ENCODE results near the gene EVI5. TPM values are rescaled to one million over a fixed set of nuclear protein-coding genes. Genes with fewer than 3 reads are reported as not detected.

Gene EVI5
- total and polyA plus RNA-seq, 10 of the 15 experiments (the other 5 are each of a cell fraction or from before 2014, with no cell fraction given): 0.27 to 6.8 (median 1.7) TPM

DNA sequence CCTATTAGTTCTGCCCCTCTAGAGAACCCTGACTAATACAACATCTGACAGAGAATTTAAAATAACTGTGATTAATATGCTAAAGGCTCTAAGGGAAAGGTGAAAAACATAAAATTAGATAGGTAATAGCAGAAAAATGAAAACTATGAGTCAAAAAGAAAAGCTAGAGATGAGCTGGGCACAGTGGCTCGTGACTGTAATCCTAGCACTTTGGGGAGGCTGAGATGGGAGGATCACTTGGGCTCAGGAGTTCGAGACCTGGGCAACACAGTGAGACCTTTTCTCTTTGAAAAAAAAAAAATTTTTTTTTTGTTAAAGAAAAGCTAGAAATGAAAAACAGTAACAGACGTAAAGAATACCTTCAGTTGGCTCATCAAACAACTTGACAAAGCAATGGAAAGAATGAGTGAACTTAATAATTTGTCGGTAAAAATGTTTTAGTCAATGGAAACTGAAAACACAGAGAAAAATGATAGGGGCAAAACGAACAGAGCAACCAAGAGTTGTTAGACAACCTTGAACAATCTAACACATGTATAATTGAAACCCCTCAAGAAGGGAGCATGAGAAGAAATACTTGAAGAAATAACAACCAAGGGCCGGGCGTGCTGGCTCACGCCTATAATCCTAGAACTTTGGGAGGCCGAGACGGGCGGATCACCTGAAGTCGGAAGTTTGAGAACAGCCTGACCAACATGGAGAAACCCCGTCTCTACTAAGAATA, 165.3 kb downstream of the EVI5 start:
- Histone ChIP-seq H3K36me3 (ENCODE audit: control insufficient read depth in 2 of 2, insufficient read depth in 2 of 2, low read length in 1 of 2) (no peaks in the 10 kb centered on the region), H3K4me3 (no peak overlapping the region), H4K20me1 (ENCODE audit: control insufficient read depth, insufficient read depth) (no peaks in the 10 kb centered on the region), H3K4me2 (ENCODE audit: control insufficient read depth, insufficient read depth) (no peak overlapping the region), H3K4me1 (ENCODE audit: control insufficient read depth, insufficient read depth, low read length) (no peaks in the 10 kb centered on the region), H3K79me2 (ENCODE audit: control insufficient read depth, insufficient read depth, low read length) (no peaks in the 10 kb centered on the region), H2AFZ (ENCODE audit: control insufficient read depth, low read depth, low read length) (no peak overlapping the region), H3K27me3 (replicated peaks in 1 of 2; ENCODE audit: control insufficient read depth in 2 of 2, insufficient read depth in 2 of 2, low read length in 1 of 2) (no peaks in the 10 kb centered on the region), H3K9ac (ENCODE audit: control insufficient read depth, insufficient read depth, low read length) (no peak overlapping the region), H3K9me3 (replicated peaks; ENCODE audit: control insufficient read depth, insufficient read depth, low read length) (no peaks in the 10 kb centered on the region), H3K27ac (ENCODE audit: control insufficient read depth, insufficient read depth) (no peak overlapping the region)
- CTCF ChIA-PET: interaction anchor here (0.6 to 4.3 kb wide), 2 partner anchors 310 to 324 kb away, joined by 3 to 30 read pairs; no protein-coding TSS in a partner anchor
- ATAC-seq (no peak), FAIRE-seq (no peak), DNase-seq (ENCODE audit: low read depth, low spot score) (no peak)
- WGBS (ENCODE audit: insufficient coverage, insufficient replicate concordance, low lambda C conversion rate, missing lambda C conversion rate): 79% methylated on average over 13 of the region's 13 CpGs
- POLR2A ChIA-PET: interaction anchor here (0.8 kb wide), 1 partner anchor 317 kb away, joined by 3 read pairs; no protein-coding TSS in a partner anchor
- intact Hi-C loops (cut with micrococcal nuclease; ENCODE audit: unreplicated experiment): loop anchor here (5.0 to 10.0 kb wide), 3 partner anchors 157 to 732 kb away; partner anchors contain the start of gene TGFBR3
- no peak for TF ChIP-seq POLR2A (IDR thresholded peaks at IDR 0.05; ENCODE audit: low read depth, low read length)
- TF ChIP-seq NR2C1 (IDR thresholded peaks at IDR 0.05): no peak
- TF ChIP-seq, protein P1, sequence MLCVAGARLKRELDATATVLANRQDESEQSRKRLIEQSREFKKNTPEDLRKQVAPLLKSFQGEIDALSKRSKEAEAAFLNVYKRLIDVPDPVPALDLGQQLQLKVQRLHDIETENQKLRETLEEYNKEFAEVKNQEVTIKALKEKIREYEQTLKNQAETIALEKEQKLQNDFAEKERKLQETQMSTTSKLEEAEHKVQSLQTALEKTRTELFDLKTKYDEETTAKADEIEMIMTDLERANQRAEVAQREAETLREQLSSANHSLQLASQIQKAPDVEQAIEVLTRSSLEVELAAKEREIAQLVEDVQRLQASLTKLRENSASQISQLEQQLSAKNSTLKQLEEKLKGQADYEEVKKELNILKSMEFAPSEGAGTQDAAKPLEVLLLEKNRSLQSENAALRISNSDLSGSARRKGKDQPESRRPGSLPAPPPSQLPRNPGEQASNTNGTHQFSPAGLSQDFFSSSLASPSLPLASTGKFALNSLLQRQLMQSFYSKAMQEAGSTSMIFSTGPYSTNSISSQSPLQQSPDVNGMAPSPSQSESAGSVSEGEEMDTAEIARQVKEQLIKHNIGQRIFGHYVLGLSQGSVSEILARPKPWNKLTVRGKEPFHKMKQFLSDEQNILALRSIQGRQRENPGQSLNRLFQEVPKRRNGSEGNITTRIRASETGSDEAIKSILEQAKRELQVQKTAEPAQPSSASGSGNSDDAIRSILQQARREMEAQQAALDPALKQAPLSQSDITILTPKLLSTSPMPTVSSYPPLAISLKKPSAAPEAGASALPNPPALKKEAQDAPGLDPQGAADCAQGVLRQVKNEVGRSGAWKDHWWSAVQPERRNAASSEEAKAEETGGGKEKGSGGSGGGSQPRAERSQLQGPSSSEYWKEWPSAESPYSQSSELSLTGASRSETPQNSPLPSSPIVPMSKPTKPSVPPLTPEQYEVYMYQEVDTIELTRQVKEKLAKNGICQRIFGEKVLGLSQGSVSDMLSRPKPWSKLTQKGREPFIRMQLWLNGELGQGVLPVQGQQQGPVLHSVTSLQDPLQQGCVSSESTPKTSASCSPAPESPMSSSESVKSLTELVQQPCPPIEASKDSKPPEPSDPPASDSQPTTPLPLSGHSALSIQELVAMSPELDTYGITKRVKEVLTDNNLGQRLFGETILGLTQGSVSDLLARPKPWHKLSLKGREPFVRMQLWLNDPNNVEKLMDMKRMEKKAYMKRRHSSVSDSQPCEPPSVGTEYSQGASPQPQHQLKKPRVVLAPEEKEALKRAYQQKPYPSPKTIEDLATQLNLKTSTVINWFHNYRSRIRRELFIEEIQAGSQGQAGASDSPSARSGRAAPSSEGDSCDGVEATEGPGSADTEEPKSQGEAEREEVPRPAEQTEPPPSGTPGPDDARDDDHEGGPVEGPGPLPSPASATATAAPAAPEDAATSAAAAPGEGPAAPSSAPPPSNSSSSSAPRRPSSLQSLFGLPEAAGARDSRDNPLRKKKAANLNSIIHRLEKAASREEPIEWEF (IDR thresholded peaks at IDR 0.05; ENCODE audit: insufficient replicate concordance, low read depth, low read length): no peak
- no peak for TF ChIP-seq SP1 (IDR thresholded peaks at IDR 0.05; ENCODE audit: low read depth, low read length)
- TF ChIP-seq, protein P2, sequence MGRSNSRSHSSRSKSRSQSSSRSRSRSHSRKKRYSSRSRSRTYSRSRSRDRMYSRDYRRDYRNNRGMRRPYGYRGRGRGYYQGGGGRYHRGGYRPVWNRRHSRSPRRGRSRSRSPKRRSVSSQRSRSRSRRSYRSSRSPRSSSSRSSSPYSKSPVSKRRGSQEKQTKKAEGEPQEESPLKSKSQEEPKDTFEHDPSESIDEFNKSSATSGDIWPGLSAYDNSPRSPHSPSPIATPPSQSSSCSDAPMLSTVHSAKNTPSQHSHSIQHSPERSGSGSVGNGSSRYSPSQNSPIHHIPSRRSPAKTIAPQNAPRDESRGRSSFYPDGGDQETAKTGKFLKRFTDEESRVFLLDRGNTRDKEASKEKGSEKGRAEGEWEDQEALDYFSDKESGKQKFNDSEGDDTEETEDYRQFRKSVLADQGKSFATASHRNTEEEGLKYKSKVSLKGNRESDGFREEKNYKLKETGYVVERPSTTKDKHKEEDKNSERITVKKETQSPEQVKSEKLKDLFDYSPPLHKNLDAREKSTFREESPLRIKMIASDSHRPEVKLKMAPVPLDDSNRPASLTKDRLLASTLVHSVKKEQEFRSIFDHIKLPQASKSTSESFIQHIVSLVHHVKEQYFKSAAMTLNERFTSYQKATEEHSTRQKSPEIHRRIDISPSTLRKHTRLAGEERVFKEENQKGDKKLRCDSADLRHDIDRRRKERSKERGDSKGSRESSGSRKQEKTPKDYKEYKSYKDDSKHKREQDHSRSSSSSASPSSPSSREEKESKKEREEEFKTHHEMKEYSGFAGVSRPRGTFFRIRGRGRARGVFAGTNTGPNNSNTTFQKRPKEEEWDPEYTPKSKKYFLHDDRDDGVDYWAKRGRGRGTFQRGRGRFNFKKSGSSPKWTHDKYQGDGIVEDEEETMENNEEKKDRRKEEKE (IDR thresholded peaks at IDR 0.05): no peak
- TF ChIP-seq TCF7 (IDR thresholded peaks at IDR 0.05; ENCODE audit: borderline replicate concordance): no peak
- TF ChIP-seq HDGF (IDR thresholded peaks at IDR 0.05): no peak
- SMC1A ChIA-PET (ENCODE audit: uncharacterized antibody, unreplicated experiment): interaction anchor here (1.2 to 3.0 kb wide), 2 partner anchors 308 to 309 kb away, joined by 3 to 18 read pairs; no protein-coding TSS in a partner anchor
- in situ Hi-C loops (cut with MboI): loop anchor here (5.0 to 25.0 kb wide), 2 partner anchors 622 to 1107 kb away; partner anchors contain the start of gene CDC7
- RAD21 ChIA-PET (ENCODE audit: unreplicated experiment): interaction anchor here (1.0 to 1.3 kb wide), 3 partner anchors 309 to 624 kb away, joined by 3 to 5 read pairs (median 3); no protein-coding TSS in a partner anchor
- no TSS peak for BruUV-seq (replicated peaks)
